SHP77 (cell line): ENCODE data around the gene KCNK1.

Experiments used
- DNase-seq, 2 experiments: peaks; one replicate each; lab custom pipeline; 2025; lab: John Stamatoyannopoulos, UW

KCNK1 gene

DNA sequence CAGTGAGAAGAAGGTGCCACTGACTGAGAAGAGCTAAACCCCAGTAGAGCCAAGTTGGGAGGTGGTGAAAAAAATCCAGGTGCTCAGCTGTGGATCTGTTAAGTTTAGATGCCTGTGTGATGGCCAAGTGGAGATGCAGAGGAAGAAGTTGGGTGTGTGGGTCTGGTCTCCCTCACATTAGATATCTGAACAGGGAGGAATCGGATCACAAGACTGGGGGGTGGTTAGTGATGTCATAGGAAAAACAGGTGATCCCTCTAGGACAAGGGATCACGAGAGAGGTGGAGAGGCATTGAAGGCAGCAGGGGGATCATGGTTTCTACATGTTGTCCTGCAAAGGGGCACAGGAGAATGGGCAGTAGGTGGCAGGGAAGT is 22.6 kb downstream of the KCNK1 start:
- DNase-seq = no peak

DNA sequence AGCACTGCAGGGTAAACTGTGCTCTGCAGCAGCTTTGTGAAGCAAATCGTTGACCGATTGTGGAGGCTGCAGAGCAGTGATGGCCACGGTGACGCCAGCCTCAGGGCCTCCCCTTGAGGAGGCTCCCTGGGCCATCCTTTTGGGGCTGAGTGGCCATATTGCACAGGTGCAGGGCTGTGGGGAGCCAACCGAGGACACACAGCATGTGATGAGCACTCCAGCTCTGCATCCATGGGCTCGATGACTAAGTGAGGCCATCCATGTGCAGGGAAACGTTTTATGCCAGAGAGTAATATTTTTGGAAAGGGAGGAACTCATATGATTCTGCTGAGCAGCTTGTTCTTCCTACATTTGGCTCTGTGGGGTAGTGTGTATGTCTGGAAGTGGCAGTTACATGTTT is 24.6 kb downstream of the KCNK1 start:
- DNase-seq = no peak

GRCh38 chr1:233639611-233640010 is 25.7 kb downstream of the KCNK1 start:
- DNase-seq = no peak

DNA sequence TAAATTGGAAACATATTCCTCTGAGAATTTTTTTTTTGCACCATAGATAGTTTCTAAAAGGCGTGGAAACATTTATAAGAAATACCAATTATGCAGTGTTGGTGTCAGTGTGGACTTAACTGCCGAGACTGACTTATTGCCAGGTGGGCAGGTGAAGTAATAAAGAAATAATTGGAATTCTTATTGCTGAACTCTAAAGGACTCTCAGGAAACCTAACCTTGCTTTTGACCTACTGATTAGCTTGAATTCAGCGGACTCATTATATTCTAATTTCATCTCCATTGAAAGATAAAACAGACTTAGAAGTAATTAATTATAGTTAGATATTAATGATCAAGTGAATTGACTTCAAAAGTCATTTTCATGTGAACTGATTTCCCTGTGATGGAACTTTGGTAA is 26.3 kb downstream of the KCNK1 start:
- no peak for DNase-seq

GRCh38 chr1:233641029-233641428 is 27.1 kb downstream of the KCNK1 start:
- no peak for DNase-seq

GRCh38 chr1:233647073-233647472 is 33.2 kb downstream of the KCNK1 start:
- DNase-seq = no peak

- no peak for DNase-seq
Observed at GRCh38 chr1:233647636-233648035, 33.7 kb downstream of the KCNK1 start.

- no peak for DNase-seq
Observed at GRCh38 chr1:233651061-233651460, 37.2 kb downstream of the KCNK1 start.

GRCh38 chr1:233651563-233652233 is 37.8 kb downstream of the KCNK1 start:
- no peak for DNase-seq

DNA sequence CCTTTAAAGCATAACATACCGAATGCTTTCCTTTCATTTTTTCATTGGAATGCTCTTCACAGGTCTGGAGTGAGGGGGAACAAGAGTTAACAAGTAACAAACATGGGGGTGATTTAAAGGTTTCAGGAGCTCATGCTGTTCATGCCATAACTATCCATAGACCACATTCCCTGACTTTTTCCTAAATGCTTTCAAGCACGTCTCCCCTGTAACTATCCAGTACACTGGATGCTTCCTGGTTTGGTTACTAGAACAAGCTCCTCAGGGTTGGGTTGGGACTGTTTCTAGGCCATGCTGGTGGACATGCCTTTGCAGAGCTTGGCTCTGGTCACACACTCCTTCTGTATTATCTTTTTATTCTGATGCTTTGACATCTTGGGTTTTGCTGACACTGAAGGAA is 38.6 kb downstream of the KCNK1 start:
- DNase-seq = no peak

- no peak for DNase-seq
Observed at GRCh38 chr1:233654658-233655280, 40.9 kb downstream of the KCNK1 start.

DNA sequence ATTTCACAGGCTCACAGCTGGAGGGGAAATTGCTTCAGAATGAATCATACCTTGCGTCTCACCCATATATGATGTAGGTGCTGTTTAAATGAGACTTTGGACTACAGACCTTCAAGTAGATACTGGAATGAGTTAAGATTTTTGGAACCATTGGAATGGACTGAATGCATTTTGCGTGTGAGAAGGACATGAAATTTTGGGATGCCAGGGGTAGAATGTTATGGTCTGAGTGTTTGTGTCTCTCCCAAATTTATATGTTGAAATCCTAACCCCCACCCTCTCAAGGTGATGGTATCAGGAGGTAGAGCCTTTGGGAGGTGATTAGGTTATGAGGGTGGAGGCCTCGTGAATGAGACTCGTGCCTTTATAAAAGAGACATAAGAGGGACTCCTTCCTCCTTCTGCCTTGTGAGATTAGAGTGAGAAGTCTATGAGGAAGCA is 41.4 kb downstream of the KCNK1 start:
- no peak for DNase-seq

- no peak for DNase-seq
Observed at GRCh38 chr1:233656032-233656635, 42.2 kb downstream of the KCNK1 start.

DNA sequence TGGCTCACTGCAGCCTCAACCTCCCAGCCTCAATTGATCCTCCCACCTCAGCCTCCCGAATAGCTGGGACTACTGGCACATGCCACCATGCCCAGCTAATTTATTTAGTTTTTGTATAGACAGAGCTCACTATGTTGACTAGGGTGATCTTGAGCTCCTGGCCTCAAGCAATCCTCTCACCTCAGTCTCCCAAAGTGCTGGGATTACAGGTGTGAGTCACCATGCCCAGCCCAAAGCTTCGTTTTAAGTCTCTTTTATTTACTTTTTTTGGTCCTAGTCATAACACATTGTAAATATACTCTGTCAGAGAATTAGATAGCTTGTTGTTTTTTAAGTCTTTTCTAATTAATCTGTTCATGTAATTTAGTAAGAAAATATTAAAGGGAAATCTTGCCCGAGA is 42.8 kb downstream of the KCNK1 start:
- DNase-seq = no peak

- no peak for DNase-seq
Observed at GRCh38 chr1:233657466-233657865, 43.6 kb downstream of the KCNK1 start.

GRCh38 chr1:233659495-233659894 is 45.6 kb downstream of the KCNK1 start:
- no peak for DNase-seq

DNA sequence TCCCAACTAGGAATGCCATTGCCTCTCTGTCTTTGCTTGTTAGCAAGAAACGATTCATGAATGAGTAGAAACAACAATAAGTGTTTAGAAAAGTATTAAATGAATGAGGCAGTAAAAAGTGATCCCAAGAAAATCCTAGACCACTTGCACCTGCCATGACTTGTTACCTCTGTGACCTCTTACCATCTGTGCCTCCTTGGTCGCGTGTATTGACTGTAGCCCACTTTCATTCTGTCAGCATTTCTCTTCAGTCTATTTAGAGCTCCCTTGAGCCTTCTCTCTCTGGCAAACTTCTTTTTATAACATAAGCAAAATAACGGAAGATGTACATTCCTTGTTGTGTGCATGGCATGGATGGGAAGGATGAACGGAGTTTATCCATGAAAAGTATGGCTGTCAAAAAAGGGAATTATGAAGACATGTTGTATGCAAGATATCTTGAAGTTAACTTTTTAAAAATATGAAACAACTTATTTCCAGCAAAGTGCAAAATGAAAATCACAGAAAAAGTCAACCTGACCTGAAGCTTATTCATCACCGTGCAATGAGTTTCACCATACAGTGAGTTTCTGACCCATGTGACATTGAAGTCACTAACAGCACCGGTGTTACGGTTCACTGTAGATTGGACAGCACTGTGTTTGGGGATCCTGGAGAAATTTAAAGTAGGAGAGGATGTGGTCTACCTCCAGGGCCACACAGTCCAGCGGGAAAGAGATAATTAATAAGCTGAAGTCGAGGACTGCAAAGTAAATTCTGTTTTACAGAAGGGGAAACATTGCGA is 47.7 kb downstream of the KCNK1 start:
- no peak for DNase-seq

DNA sequence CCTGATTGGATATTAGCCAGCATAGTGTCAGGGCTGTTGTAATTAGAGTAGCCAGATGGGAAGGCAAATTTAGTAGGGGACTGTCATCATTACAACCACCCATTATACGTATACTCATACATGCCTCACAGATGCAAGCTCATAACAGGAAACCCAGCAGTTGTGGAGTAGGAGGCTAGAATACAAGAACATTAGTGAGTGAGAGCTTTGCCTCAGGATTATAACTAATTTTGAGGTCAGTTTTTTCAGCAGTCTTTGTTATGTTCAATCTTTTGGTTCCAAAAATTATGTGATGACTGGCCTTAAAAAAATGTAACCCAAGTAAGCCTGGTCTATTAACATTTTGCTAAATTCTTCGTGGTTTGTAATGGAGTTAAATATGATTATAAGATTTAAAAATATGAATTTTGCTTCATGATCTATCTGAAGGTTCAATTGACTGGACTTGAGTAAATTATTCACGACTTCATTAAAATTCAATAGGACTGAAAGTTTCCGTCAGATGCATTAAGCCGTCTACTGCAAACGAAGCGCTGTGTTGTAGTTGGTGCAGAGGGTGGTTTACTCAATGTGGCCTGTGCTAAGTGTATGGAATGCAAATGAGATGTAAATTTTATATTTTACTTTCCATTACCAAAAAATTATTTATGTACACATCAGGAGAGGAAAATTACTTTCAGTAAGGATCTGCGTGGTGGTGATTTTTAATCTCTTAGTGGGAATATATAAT is 48.8 kb downstream of the KCNK1 start:
- DNase-seq = no peak

GRCh38 chr1:233664253-233664652 is 50.3 kb downstream of the KCNK1 start:
- no peak for DNase-seq

DNA sequence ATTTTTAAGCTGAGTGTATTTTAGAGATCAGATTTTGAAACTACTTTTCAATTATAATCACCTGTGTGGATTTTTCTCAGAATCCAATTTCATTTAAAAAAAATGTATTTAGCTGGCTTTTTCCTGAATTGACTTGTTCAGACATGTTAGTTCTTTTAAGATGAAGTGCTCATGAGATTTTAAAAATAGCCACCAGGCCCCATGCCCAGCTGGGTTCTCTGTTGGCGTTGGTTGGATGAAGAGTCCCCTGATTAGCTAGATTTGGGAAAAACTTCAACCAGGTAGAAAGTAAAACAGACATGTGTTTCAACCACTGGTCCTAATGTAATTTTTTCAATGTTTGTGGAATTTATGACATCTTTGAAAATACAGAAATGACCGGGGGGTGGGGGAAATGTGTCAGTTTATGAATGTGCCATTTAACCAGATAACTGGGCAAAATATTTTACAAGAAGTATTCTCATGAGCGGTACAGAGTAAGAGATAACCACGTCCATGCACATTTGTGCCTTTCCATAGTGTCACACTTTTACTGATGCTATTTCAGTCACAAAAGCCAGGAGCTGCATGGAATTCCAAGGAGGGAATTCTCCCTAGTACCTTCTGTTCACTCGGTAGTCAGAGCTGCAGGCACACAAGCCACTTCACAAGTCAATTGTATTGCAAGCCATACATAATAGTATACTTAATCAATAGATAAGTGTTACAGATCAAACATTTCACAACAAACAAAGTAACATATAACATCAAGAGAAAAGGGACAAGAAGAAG is 51.1 kb downstream of the KCNK1 start:
- DNase-seq = no peak

DNA sequence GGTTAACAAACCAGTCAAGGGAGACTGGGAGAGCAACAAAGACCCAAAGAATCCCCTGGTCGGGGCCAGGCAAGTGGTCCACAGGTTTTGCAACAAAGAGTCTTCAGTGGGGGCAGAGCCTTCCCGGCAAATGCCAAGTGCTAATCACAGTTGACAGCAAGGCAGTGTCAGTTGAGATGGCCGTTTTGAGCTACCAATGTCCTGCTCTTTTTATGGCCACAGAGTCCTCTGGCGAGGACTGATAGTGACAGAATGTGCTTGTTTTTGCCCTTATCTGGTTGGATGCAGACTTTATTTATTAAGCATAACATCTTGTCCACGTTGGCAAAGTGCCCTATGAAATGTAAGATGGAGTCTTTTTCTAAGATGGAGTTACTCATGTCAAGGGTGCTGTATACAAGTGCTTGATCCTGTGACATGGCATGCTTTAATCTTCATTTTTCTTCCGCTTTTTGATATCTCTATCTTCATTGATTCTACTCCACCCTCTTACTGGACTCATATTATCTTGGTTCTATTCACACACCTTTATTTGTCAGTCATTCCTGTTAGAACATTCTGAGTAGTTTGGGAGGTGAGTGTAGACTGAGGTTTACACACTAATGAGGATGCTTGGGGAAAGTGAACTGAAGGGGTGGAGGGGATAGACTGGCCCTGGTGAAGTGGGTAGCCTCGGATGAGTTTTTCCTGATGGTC is 51.8 kb downstream of the KCNK1 start:
- no peak for DNase-seq
